Measurements from ENCODE around the gene TSC22D2. TPM values are rescaled to one million over a fixed set of nuclear protein-coding genes. Genes with fewer than 3 reads are reported as not detected.
"Not testable (repeated sequence)": the region's sequence is repeated elsewhere in the genome, so short reads cannot be mapped to it uniquely, and the experiment has no call there.

TSC22D2 gene
- total RNA-seq, 4 donors from 2014 or later: 13.2 to 19.5 (median 16.4) TPM

GRCh38 chr3:150497956-150498355 lies 89.9 kb downstream of the TSC22D2 start:
- no peak for TF ChIP-seq POLR2A (IDR thresholded peaks at IDR 0.05)
- no peak for TF ChIP-seq EP300 (IDR thresholded peaks at IDR 0.05)
- no peak for TF ChIP-seq POLR2AphosphoS5 (IDR thresholded peaks at IDR 0.05)
- no peak for TF ChIP-seq CTCF (IDR thresholded peaks at IDR 0.05)
- Histone ChIP-seq H3K27me3 (no peaks in the 10 kb centered on the region), H3K9me3 (no peaks in the 10 kb centered on the region), H3K36me3 (no peaks in the 10 kb centered on the region), H3K27ac (no peak overlapping the region), H3K4me3 (no peak overlapping the region), H3K4me1 (no peaks in the 10 kb centered on the region)
- no peak for DNase-seq (ENCODE audit: low spot score in 2 of 2)
- 51% methylated on average over 2 of the region's 2 CpGs for WGBS

- not testable (repeated sequence) for H3K9me3 ChIP-seq; H3K4me3 ChIP-seq; H3K27me3 ChIP-seq; H3K4me1 ChIP-seq; DNase-seq (ENCODE audit: low spot score in 2 of 2); H3K27ac ChIP-seq; H3K36me3 ChIP-seq
- 92% methylated on average over 1 of the region's 1 CpG for WGBS
Observed at GRCh38 chr3:150500960-150501359, 92.9 kb downstream of the TSC22D2 start.

- no peak overlapping the region for H3K4me3 ChIP-seq
- no peaks in the 10 kb centered on the region for H3K4me1 ChIP-seq
- TF ChIP-seq POLR2AphosphoS5 (IDR thresholded peaks at IDR 0.05) (no peak), EP300 (IDR thresholded peaks at IDR 0.05) (no peak), CTCF (IDR thresholded peaks at IDR 0.05) (no peak), POLR2A (IDR thresholded peaks at IDR 0.05) (no peak)
- H3K27me3 ChIP-seq: no peaks in the 10 kb centered on the region
- H3K27ac ChIP-seq: no peak overlapping the region
- WGBS: 87% methylated on average over 4 of the region's 5 CpGs
- no peaks in the 10 kb centered on the region for H3K36me3 ChIP-seq
- no peaks in the 10 kb centered on the region for H3K9me3 ChIP-seq
- no peak for DNase-seq (ENCODE audit: low spot score in 2 of 2)
Observed at GRCh38 chr3:150503402-150504099, 95.5 kb downstream of the TSC22D2 start.

GRCh38 chr3:150504483-150504882 lies 96.4 kb downstream of the TSC22D2 start:
- no peak for DNase-seq (ENCODE audit: low spot score in 2 of 2)
- Histone ChIP-seq H3K36me3 (no peaks in the 10 kb centered on the region), H3K27me3 (no peaks in the 10 kb centered on the region), H3K4me1 (no peaks in the 10 kb centered on the region), H3K9me3 (no peaks in the 10 kb centered on the region), H3K4me3 (no peak overlapping the region), H3K27ac (no peak overlapping the region)
- 100% methylated on average over 2 of the region's 3 CpGs for WGBS
- no peak for TF ChIP-seq POLR2A (IDR thresholded peaks at IDR 0.05)
- TF ChIP-seq EP300 (IDR thresholded peaks at IDR 0.05): no peak
- TF ChIP-seq CTCF (IDR thresholded peaks at IDR 0.05): no peak
- TF ChIP-seq POLR2AphosphoS5 (IDR thresholded peaks at IDR 0.05): no peak

GRCh38 chr3:150508401-150508800 lies 100.3 kb downstream of the TSC22D2 start:
- Histone ChIP-seq H3K27ac (no peak overlapping the region), H3K36me3 (no peaks in the 10 kb centered on the region), H3K4me1 (no peaks in the 10 kb centered on the region), H3K9me3 (no peaks in the 10 kb centered on the region), H3K27me3 (no peaks in the 10 kb centered on the region), H3K4me3 (no peak overlapping the region)
- TF ChIP-seq EP300 (IDR thresholded peaks at IDR 0.05) (no peak), POLR2A (IDR thresholded peaks at IDR 0.05) (no peak), POLR2AphosphoS5 (IDR thresholded peaks at IDR 0.05) (no peak), CTCF (IDR thresholded peaks at IDR 0.05) (no peak)
- no peak for DNase-seq (ENCODE audit: low spot score in 2 of 2)

- DNase-seq (ENCODE audit: low spot score in 2 of 2): no peak
- Histone ChIP-seq H3K4me1 (no peaks in the 10 kb centered on the region), H3K4me3 (no peak overlapping the region), H3K27me3 (no peaks in the 10 kb centered on the region), H3K9me3 (no peaks in the 10 kb centered on the region), H3K36me3 (no peaks in the 10 kb centered on the region), H3K27ac (no peak overlapping the region)
- WGBS: 91% methylated on average over 2 of the region's 2 CpGs
- TF ChIP-seq POLR2A (IDR thresholded peaks at IDR 0.05) (no peak), EP300 (IDR thresholded peaks at IDR 0.05) (no peak), CTCF (IDR thresholded peaks at IDR 0.05) (no peak), POLR2AphosphoS5 (IDR thresholded peaks at IDR 0.05) (no peak)
Observed at GRCh38 chr3:150509780-150510179, 101.7 kb downstream of the TSC22D2 start.
